EH (cell line): ENCODE measurements around the gene NAV1.
A peak's percentile ranks its signal among the peaks of the same experiment; 100 is the strongest.
"Not testable (repeated sequence)": the region's sequence is repeated elsewhere in the genome, so short reads cannot be mapped to it uniquely, and the experiment has no call there.

Experiments used
- DNase-seq: peaks from one replicate; pipeline ENCODE4 v3.0.0-alpha.2; 2015; ENCODE audit warnings: low read depth

The NAV1 gene, protein sequence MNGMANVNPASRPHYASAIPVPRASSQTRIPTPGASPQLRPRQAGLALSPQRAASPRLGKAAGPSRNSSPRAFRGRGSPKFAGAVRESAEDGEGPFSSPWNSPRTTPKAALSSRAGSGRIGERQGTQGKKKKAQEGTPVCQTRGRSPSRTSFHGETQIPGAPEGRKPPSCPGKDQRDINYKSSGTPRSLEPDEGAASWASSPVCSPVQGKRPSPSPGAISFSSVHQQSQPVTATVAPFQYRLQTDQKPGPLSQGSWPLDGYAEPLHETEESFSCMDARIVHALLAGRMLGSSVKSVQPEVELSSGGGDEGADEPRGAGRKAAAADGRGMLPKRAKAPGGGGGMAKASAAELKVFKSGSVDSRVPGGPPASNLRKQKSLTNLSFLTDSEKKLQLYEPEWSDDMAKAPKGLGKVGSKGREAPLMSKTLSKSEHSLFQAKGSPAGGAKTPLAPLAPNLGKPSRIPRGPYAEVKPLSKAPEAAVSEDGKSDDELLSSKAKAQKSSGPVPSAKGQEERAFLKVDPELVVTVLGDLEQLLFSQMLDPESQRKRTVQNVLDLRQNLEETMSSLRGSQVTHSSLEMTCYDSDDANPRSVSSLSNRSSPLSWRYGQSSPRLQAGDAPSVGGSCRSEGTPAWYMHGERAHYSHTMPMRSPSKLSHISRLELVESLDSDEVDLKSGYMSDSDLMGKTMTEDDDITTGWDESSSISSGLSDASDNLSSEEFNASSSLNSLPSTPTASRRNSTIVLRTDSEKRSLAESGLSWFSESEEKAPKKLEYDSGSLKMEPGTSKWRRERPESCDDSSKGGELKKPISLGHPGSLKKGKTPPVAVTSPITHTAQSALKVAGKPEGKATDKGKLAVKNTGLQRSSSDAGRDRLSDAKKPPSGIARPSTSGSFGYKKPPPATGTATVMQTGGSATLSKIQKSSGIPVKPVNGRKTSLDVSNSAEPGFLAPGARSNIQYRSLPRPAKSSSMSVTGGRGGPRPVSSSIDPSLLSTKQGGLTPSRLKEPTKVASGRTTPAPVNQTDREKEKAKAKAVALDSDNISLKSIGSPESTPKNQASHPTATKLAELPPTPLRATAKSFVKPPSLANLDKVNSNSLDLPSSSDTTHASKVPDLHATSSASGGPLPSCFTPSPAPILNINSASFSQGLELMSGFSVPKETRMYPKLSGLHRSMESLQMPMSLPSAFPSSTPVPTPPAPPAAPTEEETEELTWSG (N-terminal part only)

GRCh38 chr1:201538612-201539551, at the start of gene NAV1:
NAV1 (plus strand) TSS chr1:201539127; CDS start chr1:201622885, 83,758 bp downstream.
- DNase-seq, result peak; percentile 97

- peak; percentile 70 for DNase-seq
Observed at GRCh38 chr1:201489643-201490261, 49.2 kb upstream of the NAV1 start.

GRCh38 chr1:201490708-201491131, 48.2 kb upstream of the NAV1 start:
- DNase-seq, result peak; percentile 64

GRCh38 chr1:201491896-201492511, 46.9 kb upstream of the NAV1 start:
- DNase-seq, result peak; percentile 57

- not testable (repeated sequence) for DNase-seq
Observed at GRCh38 chr1:201493026-201493656, 45.8 kb upstream of the NAV1 start.

DNA sequence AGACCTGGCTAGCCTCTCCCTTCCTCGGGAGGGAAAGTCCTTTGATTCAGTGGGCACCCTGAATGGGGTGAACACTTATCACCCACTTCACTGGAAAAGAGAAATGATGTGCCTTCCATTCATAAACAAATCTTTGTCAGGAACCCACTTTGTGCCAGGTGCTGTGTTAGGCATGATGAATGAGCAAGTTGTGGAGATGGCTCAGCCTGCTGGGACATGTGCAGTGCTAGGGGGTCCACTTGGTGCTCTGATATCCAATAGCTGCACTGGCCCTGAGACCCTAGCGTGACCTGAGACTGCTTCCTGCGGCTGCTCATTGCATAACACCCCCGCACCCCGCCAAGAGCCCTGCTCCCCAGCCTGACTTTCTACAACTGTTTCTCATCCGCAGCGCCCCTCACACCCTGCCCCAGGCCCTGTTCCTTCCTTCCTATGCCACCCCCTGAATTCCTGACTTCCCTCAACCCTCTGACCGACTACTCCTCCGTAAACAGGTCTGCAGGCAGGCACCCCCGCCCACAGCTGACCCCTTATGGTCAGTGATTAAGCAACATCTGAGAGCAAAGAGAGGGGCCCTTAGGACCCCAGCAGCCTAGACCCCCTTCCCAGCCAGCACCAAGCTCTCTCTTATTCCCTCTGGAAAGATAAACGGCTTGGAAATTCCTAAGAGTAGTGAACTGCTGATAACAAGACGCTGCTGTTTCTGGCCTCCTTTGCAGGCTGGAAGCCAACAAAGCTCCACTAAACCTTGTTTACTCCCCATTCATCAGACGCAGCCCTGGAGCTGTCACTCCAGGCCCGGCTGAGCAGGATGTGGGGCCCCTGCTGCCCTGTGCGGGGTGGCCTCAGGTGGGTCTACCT, 44.9 kb upstream of the NAV1 start:
- DNase-seq, result peak; percentile 22

DNA sequence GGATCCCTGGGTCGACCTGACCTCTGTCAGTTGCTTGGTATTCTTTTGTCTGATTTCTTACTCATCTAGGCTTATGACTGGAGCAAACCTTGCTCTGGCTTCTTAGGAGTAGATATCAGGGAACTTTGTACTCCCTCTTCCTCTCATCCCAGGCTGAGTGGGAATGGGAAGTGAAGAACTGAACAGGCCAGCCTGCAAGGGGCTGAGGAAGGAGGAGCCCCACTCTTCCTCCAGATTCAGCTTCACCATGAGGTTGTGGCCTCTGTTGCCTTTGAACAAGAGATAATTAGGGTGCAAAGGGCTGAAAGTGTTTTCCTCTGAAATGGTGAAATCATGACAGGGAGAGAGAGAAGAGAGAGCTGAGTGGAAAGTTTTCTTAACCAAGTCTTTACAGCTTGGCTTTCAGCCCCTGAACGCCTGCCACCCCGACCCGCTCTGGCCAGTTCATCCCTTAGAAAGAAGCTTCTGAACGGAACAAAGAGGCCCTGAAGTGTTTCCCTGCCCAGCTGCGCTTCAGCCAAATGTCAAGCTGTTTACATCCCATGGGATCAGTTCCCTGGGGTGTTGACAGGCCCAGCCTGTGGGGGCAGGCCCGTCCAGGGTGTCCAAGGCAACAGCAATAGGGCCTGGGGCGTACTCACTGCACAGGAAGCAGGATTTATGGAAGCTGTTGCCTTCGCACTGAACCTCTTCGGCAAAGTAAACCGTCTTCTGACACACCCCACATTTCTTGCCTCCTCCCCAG, 43.2 kb upstream of the NAV1 start:
- peak; percentile 67 for DNase-seq

DNA sequence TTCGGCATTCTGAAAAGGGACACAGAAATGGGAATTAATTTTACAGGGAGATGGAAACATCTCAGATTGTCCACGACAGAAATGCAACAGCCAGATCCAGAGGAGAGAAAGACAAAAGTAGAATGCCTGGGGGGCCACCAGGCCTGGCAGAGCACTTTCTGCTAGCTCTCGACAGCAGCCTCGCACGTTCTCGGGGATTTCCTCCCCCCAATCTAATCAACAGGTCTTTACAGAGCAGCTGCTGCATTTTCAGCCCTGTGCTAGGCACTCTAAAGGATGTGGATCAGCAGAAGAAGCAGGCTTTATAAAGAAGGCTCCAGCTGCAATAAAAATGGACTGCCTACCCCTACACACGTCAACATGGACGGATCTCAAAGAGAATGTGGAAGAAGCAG, 42.6 kb upstream of the NAV1 start:
- DNase-seq, result no peak

- DNase-seq, result no peak
Observed at GRCh38 chr1:201497935-201498509, 40.9 kb upstream of the NAV1 start.

DNA sequence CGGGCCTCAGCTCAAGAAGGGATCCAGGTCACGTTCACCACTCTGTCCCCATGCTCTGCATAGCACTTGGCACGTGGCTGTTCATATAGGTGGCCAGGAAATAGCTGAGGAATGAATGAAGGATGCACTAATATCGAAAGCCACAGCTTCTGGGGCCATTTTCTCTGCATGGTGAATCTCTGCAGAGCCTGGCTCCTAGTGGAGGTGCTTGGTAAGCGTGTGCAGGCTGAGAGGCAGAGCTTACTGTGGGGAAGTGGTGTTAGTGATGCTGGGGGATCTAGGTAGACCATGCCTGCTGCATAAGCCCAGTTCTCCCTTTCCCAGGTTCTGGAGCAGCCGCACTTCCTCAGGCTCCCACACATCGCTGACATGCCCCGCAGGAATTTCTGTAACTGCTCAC, 40.3 kb upstream of the NAV1 start:
- no peak for DNase-seq

DNA sequence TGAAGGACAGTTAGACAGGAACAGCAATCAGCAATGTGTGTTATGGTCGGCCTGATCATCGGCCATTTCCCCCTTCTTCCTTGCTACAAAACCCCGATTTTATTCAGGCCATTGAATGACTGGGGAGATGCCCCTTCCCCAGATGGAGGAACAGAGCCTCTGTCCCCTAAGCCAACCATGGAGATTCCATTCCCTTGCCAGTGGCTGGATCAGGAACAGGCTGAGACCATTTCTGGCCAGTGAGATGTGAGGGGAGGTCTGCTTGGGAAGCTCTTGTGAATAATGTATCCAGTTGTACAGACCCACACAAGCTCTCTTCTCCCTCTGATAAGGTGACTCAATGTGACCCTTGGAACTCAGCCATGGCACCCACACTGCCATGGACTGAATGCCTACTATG, 39.7 kb upstream of the NAV1 start:
- DNase-seq, result no peak

- DNase-seq, result no peak
Observed at GRCh38 chr1:201499795-201500669, 38.9 kb upstream of the NAV1 start.

GRCh38 chr1:201500670-201501120, 38.2 kb upstream of the NAV1 start:
- DNase-seq, result peak; percentile 74

DNA sequence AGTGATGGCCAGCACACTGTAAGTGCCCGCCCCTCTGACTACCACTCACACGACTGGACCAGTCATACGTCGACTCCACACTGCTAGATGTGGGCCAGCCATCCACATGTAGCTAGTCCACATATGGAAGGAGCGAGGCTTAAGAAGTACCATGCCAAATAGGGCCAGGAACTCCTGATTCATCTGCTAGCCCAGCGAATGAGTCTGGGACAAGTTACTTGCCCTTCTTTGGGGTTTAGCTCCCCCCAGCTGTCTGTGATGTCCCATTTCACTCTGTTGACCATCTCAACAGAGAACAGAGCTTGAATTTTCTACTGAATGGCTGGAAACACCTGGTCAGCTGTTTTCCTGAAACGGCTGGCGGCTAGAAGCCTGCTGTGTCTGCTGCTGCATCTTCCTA, 37.8 kb upstream of the NAV1 start:
- DNase-seq, result peak; percentile 68

GRCh38 chr1:201501812-201502510, 37.0 kb upstream of the NAV1 start:
- DNase-seq, result no peak

DNA sequence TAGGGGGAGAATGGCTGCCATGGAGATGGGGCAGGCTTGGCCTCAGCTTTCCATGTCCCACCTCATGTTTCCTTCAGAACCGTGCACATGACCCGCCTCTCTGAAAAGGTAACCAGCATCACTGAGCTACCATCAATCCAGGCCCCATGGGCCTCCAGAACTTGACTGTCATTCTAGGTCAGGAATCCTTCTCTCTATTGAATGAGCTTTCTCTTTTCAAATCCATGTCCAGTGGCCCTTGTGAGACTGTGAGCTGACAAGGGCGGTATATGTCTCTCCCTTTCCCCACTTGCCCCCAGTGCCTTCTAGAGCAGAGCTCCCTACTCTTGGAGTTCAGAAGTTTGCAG, 36.4 kb upstream of the NAV1 start:
- no peak for DNase-seq
